ENCODE data around the gene VAV2. TPM values are rescaled to one million over a fixed set of nuclear protein-coding genes. Genes with fewer than 3 reads are reported as not detected.

The VAV2 gene
- total and polyA plus RNA-seq, 9 of the 15 experiments (the other 6 are each of a cell fraction or from before 2014, with no cell fraction given), result 0.01 to 2.7 (median 1.0) TPM; not detected in 1

DNA sequence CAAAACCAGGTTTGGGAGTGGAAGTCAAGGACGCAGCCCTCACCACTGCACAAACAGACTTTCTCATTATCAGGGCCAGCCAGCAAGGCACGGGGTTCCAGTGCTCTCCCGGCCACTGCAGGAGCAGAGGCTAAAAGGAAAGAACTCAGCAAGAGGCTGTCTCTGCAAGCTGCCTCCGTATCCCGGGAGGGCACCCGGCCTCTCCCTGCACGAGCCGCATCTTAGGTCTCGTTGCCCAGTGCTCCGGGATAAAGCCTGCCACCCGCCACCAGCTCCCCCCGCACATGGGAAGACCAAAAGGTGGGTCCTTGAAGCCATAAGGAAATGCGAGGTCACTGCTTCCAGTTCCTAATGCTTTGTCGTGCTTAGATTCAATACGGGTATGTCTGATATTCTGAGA, 136.8 kb downstream of the VAV2 start:
- ChIA-PET CTCF (ENCODE audit: low intra/inter-chr PET ratio) (no interaction called here), POLR2A (no interaction called here)
- no TSS peak for BruUV-seq (replicated peaks)
- H3K27me3 ChIP-seq (ENCODE audit: control insufficient read depth in 2 of 2, insufficient read depth in 2 of 2, low read length in 2 of 2), result peaks cover 15 to 78% of the 10 kb centered on the region in 2 experiments; a peak in 4 of 5 replicates
- H3K36me3 ChIP-seq (ENCODE audit: control insufficient read depth, insufficient read depth, low read length), result no peaks in the 10 kb centered on the region
- no peaks in the 10 kb centered on the region for H3K79me2 ChIP-seq (ENCODE audit: control insufficient read depth, insufficient read depth, low read length)
- peaks cover 4% of the 10 kb centered on the region for H3K9me1 ChIP-seq (ENCODE audit: control insufficient read depth, insufficient read depth, low read length)
- no peak overlapping the region for H3K4me3 ChIP-seq
- H3K9ac ChIP-seq (ENCODE audit: insufficient read depth in 1 of 2, low read depth in 2 of 2, low read length in 2 of 2), result no peak overlapping the region
- H4K20me1 ChIP-seq (replicated peaks; ENCODE audit: control insufficient read depth, insufficient read depth, low read length), result peaks cover 16% of the 10 kb centered on the region; the same call in 1 of the 2 replicates
- no peaks in the 10 kb centered on the region for H3K9me3 ChIP-seq (replicated peaks; ENCODE audit: control insufficient read depth, insufficient read depth, low read depth, low read length)
- no peak overlapping the region for H3K27ac ChIP-seq (ENCODE audit: extremely low read depth, low read depth, low read length)
- H3K4me2 ChIP-seq (ENCODE audit: insufficient read depth, low read length), result no peak overlapping the region; the same call in 1 of the 2 replicates
- ATAC-seq (no peak), FAIRE-seq (no peak), DNase-seq (ENCODE audit: extremely low read depth in 1 of 4, low spot score in 3 of 4) (no peak)
- no peak overlapping the region for H2AFZ ChIP-seq (ENCODE audit: low read depth, low read length)
- in situ Hi-C loops (cut with MboI) (no loop called here), intact Hi-C loops (cut with micrococcal nuclease) (no loop called here)
- no peaks in the 10 kb centered on the region for H3K4me1 ChIP-seq (replicated peaks in 1 of 2; ENCODE audit: control insufficient read depth in 2 of 2, insufficient read depth in 2 of 2, low read length in 2 of 2)
- 21% methylated on average over 15 of the region's 15 CpGs for WGBS (ENCODE audit: insufficient coverage, low coverage, missing lambda C conversion rate)
- no peak for TF ChIP-seq SRF (CRISPR knock-in tag; IDR thresholded peaks at IDR 0.05)

DNA sequence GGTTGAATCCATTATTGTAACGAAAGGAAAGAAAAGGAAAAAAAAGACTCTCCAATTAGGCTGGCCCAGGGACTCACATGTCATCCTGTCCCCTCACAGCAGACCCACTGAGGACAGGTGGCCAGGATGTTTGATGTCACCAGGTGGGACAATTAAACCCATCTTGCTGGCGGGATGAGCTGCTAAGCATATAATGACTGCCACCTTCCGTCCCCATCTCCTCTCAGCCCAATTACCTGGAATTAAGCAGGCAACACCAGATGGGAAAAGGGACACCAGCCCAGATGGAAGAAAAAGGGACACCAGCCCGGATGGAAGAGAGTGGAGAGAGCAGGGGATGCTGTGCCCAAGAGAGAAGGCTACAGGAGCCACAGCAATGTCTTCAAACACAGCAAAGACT, 137.4 kb downstream of the VAV2 start:
- Histone ChIP-seq H3K9me1 (ENCODE audit: control insufficient read depth, insufficient read depth, low read length) (peaks cover 4% of the 10 kb centered on the region), H3K9me3 (replicated peaks; ENCODE audit: control insufficient read depth, insufficient read depth, low read depth, low read length) (no peaks in the 10 kb centered on the region), H2AFZ (ENCODE audit: low read depth, low read length) (no peak overlapping the region), H4K20me1 (replicated peaks; ENCODE audit: control insufficient read depth, insufficient read depth, low read length) (peaks cover 16% of the 10 kb centered on the region), H3K4me2 (ENCODE audit: insufficient read depth, low read length) (no peak overlapping the region), H3K79me2 (ENCODE audit: control insufficient read depth, insufficient read depth, low read length) (no peaks in the 10 kb centered on the region), H3K9ac (ENCODE audit: insufficient read depth in 1 of 2, low read depth in 2 of 2, low read length in 2 of 2) (no peak overlapping the region), H3K36me3 (ENCODE audit: control insufficient read depth, insufficient read depth, low read length) (no peaks in the 10 kb centered on the region), H3K4me1 (replicated peaks in 1 of 2; ENCODE audit: control insufficient read depth in 2 of 2, insufficient read depth in 2 of 2, low read length in 2 of 2) (no peaks in the 10 kb centered on the region), H3K27me3 (ENCODE audit: control insufficient read depth in 2 of 2, insufficient read depth in 2 of 2, low read length in 2 of 2) (peaks cover 13 to 78% of the 10 kb centered on the region in 2 experiments; a peak in 4 of 5 replicates), H3K4me3 (no peak overlapping the region), H3K27ac (ENCODE audit: extremely low read depth, low read depth, low read length) (no peak overlapping the region)
- FAIRE-seq, result no peak
- ATAC-seq, result no peak
- in situ Hi-C loops (cut with MboI) (no loop called here), intact Hi-C loops (cut with micrococcal nuclease) (no loop called here)
- ChIA-PET POLR2A (no interaction called here), CTCF (ENCODE audit: low intra/inter-chr PET ratio) (no interaction called here)
- no peak for DNase-seq (ENCODE audit: extremely low read depth in 1 of 4, low spot score in 3 of 4)
- no TSS peak for BruUV-seq (replicated peaks)
- 17% methylated on average over 4 of the region's 4 CpGs for WGBS (ENCODE audit: insufficient coverage, low coverage, missing lambda C conversion rate)
- TF ChIP-seq FOXK1 (CRISPR knock-in tag; IDR thresholded peaks at IDR 0.05; ENCODE audit: borderline replicate concordance) (no peak), SREBF1 (IDR thresholded peaks at IDR 0.05; ENCODE audit: borderline replicate concordance, low read depth, low read length) (no peak), NRF1 (conservative IDR thresholded peaks at IDR 0.05 in 1 of 2, IDR thresholded peaks at IDR 0.05 in 1 of 2) (no peak)

Measured in K562 (cell line).